AG08396 (cell line): ENCODE measurements around the gene MRPL54.
"Not testable (repeated sequence)": the region's sequence is repeated elsewhere in the genome, so short reads cannot be mapped to it uniquely, and the experiment has no call there.

Source experiments
- DNase-seq: peaks from one replicate; pipeline ENCODE4 v3.0.0; 2012; ENCODE audit warnings: low spot score, mixed read lengths

MRPL54 gene

DNA sequence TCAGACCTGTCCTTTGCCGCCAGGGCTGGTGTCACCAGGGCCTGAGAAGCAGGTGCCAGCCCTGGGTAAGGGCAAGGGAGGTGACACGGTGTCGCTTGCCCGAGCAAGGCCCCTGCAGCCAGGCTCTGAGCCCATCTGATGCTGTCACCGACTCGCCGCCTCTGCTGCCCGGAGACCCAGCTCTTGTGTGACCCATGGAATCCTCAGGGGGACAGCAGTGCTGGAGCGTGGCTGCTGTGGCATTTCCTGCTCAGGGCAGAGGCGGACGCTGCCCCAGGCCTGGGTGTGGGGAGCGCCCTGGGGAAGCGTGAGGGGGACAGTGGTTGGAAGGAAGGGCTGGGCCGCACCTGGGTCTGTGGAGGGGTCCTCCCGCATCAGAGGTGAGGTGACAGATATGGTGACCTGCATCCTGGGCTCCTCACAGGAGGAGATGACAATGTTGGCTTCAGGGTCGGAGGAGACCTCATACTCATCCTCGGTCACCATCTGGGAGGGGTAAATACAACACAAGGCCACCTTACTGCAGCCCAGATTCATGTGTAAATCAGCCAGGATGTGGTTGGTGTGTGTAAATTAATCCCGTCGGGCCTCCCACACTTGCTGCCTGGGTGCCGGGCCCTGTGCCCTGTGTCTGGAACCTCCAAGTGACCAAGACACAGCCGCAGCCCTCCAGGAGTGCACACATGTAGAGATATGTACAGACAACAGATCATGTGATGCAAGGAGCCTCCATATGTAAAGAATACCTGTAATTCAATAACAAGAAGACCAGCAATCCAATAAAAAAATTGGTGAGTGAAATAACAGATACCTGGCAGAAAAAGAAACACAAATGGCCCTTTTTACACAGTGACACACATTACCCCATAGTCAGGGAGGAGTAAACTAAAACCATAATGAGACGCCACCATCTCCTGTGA, 51.3 kb downstream of the MRPL54 start:
- DNase-seq: no peak

DNA sequence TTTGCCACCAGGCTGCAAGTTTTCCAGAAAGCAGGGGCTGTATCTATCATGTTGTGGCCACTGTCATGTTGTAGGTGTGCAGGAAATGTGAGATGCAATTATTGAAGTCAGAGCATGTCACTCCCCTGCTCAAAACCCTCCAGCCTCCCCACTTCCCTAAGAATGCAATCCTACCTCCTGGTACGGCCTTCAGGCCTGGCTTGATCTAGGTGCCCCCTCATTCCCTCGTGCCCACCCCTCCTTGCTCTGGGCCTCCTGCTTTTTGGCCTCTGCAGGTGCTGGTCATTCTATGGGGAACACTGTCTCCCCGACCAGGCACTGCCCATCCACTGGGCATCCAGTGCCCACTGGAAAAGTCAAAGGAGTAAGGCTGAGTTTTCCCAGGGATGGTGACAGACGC, 52.2 kb downstream of the MRPL54 start:
- DNase-seq: no peak

DNA sequence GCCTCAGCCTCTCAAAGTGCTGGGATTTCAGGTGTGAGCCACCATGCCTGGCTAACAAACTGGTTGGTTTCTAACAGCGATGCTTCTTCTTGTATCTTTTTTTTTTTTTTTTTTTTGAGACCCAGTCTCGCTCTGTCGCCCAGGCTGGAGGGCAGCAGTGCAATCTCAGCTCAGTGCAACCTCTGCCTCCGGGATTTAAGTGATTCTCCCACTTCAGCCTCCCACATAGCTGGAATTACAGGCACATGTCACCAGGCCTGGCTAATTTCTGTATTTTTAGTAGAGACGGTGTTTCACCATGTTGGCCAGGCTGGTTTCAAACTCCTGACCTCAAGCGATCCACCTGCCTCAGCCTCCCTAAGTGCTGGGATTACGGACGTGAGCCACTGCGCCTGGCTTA, 53.7 kb downstream of the MRPL54 start:
- DNase-seq: not testable (repeated sequence)

DNA sequence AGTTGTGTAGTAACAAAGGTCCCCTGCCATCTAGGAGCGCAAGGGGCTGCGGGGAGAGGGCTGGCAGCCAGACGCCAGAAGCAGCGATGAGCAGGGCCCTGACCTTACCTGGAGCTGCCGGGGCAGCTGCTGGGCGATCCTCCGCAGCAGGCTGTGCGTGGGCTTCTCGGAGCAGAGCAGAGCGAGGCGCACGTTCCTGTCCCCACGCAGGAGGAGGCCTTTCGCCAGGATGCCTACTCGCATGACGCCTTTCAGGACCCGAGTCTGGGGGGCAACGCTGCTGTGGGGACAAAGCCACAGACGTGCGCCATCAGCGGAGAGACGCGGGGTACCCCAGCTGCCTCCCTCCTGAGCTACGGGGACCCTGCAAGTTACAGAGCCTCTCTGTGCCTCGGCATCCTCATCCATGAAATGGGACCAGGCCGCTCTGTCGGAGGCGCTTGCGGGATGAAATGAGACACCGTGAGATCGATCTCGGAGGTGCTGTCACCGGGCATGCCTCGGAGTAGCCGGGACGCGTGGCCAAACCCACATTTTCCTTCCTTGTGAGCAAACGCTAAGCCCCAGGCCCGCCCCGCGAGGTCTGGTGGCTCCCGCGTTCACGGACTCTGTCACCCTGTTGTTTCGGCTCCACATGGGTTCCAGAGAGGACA, 54.2 kb downstream of the MRPL54 start:
- no peak for DNase-seq
